GM18951 (cell line): Measurements from ENCODE around the gene JOSD2.

ENCODE experiments used
- POLR2A ChIP-seq: IDR thresholded peaks from 4 replicates; pipeline ENCODE4 v1.6.1; 2011; ENCODE audit warnings: mild to moderate bottlenecking; ENCODE audit not compliant: insufficient read length, insufficient read depth; ENCODE audit errors: extremely low read depth
- in situ Hi-C: fragments of 300-500 bp; cut with MboI; formaldehyde crosslinking; loops from one replicate; pipeline ENCODE4 v1.12.0; 2022; ENCODE audit warnings: low sequenced_read_pairs, mixed read lengths, inconsistent platforms; ENCODE audit not compliant: unreplicated experiment

JOSD2 gene

GRCh38 chr19:50462970-50463369, 48.0 kb downstream of the JOSD2 start:
- no peak for TF ChIP-seq POLR2A
- in situ Hi-C loops: loop anchor here (10.0 kb wide), 1 partner anchor 88 kb away; the partner anchor contains the start of gene NR1H2

- TF ChIP-seq POLR2A: no peak
- in situ Hi-C loops: loop anchor here (10.0 kb wide), 1 partner anchor 86 kb away; the partner anchor contains the start of gene NR1H2
Measured at GRCh38 chr19:50461066-50461875, 49.7 kb downstream of the JOSD2 start.

GRCh38 chr19:50460161-50460765, 50.7 kb downstream of the JOSD2 start:
- TF ChIP-seq POLR2A: peak; percentile 49
- in situ Hi-C loops: loop anchor here (10.0 kb wide), 1 partner anchor 85 kb away; the partner anchor contains the start of gene NR1H2

- TF ChIP-seq POLR2A: no peak
- in situ Hi-C loops: loop anchor here (10.0 kb wide), 1 partner anchor 85 kb away; the partner anchor contains the start of gene NR1H2
Measured at GRCh38 chr19:50459638-50460037, 51.4 kb downstream of the JOSD2 start.

GRCh38 chr19:50459067-50459456, 51.9 kb downstream of the JOSD2 start:
- in situ Hi-C loops: no loop called here
- TF ChIP-seq POLR2A: no peak

- in situ Hi-C loops: no loop called here
- no peak for TF ChIP-seq POLR2A
Measured at GRCh38 chr19:50458396-50459066, 52.5 kb downstream of the JOSD2 start.

- in situ Hi-C loops: no loop called here
- TF ChIP-seq POLR2A: no peak
Measured at GRCh38 chr19:50457300-50457699, 53.7 kb downstream of the JOSD2 start.
